GM04504 (cell line): Measurements from ENCODE around the gene TRAF3.
A peak's percentile ranks its signal among the peaks of the same experiment; 100 is the strongest.

Experiments used
- DNase-seq: peaks from one replicate; pipeline ENCODE4 v3.0.0-alpha.2; 2012; ENCODE audit warnings: low read depth

Gene TRAF3

GRCh38 chr14:102939820-102940561, 162.7 kb downstream of the TRAF3 start:
- no peak for DNase-seq

- no peak for DNase-seq
These were observed 163.6 kb downstream of the TRAF3 start for GRCh38 chr14:102940729-102941362.

- DNase-seq: no peak
These were observed 164.3 kb downstream of the TRAF3 start for GRCh38 chr14:102941419-102942011.

DNA sequence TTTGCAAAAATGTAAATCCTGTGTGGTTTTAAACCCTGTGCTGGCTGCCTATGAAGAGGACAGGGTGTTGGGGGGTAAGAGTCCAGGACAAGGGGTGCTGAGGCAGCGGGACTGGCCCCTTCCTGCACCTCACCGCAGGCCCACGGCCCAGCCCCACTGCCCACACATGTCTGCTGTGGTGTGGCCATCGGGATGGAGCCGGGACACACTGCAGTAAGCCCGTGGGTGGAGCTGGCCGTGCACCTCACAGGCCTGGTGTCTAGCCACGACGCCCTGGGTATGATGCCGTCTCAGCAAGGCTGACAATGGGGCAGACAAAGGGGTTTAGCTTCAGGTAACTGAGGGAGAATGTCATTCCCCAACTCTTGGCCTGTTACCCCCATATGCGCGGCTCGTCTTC, 164.8 kb downstream of the TRAF3 start:
- DNase-seq: no peak

DNA sequence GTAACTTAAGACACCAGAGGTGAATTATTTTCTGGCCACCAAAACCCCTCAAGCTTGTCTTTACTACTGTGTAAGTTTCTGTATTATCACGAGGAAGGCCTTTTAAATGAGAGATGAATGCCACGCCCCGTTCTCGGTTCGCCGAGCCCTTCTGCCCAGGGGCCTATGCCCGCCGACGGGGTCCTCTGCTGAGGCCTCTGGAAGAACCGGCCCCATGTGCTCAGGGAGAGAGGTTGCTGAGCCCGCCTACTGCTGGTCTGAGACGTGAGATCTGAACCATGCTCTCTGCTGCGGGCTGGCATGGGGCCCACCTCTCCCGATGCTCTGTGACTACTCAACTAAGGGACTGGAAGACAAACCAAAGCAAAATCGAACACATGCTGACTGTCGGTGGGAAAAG, 166.2 kb downstream of the TRAF3 start:
- no peak for DNase-seq

- DNase-seq: no peak
These were observed 166.7 kb downstream of the TRAF3 start for GRCh38 chr14:102943979-102944378.

- DNase-seq: no peak
These were observed 167.4 kb downstream of the TRAF3 start for GRCh38 chr14:102944448-102945330.

- DNase-seq: no peak
These were observed 168.3 kb downstream of the TRAF3 start for GRCh38 chr14:102945346-102946130.

GRCh38 chr14:102947321-102948103, 170.3 kb downstream of the TRAF3 start:
- DNase-seq: no peak

DNA sequence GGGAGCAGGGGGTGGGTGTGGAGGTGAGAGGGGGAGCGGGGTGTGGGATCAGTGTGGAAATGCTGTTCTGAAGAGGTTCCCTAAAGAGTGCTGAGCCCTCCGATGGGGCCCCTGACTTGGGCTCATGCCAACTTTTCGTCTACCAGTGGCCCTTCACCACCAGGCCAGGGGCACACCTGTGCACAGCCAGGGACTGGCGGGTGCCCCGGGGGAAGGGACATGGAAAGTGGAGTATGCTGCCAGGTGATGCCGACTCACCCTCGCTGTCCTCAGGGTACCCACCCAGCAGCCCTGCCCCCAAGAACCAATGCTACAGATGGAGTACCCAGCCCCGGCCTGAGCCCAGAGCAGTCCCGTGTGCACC, 171.4 kb downstream of the TRAF3 start:
- DNase-seq: no peak

DNA sequence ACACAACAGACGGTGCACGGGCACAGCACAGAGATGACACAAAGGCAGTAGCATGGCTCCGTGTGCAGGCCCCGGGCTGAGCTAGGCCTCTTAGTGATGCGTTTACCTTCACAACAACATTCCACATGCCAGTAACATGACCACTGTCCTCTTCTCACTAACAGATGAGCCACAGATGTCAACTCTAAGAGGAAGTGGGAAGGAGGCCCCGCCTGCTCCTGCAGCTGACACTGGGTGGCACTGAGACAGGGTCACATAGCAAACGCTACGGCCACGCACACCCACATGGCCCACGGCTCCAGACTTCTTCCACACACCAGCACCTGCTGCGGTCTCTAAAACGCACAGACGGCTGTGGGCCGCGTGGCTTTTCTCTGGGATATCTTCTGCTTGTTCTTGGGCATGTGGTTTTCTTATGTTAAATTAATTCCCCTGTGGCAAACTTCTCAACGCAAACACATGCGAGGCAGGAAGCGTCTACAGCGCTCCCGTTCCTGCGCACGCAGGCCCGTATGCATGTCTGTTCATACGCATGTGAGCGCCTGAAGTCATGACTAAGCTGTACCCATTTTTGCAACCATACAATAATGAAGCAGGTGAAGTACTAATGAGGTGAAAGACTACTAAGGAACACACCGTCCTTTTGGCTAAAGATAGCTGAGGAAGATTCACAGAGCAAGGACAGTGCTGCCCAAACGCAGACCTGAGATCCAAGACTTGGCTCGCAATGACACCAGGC, 172.0 kb downstream of the TRAF3 start:
- DNase-seq: peak; percentile 58

DNA sequence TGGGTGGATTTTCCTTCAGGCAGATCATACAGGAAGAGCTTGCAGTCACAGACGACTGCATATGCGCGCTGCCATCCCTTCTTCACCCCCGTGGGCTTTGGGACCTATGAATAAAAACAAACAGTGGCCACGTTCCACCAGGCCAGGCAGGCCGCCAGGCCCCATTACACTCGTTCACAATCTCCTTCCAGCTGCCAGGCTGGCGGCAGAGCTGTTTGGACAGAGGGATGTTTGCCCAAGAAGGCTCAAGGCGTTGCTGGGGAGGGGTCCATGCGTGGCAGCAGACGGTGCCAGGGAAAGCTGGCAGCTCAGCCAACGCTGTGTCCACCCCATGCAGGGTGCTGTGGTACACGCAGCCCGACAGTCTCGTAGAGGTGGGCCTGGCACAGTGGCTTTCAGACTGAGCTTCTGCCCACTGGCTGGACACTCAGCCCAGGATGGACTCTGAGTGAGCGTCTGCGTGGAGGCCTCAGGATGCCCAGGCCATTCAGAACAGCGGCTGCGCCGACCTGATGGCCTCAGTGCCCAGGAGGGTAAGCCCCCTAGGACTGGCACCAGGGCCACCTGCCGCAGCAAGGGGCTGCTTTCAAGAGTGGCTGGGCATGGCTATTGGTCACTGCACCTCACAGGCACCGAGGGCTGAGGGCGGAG, 172.7 kb downstream of the TRAF3 start:
- DNase-seq: peak; percentile 12

- DNase-seq: no peak
These were observed 173.8 kb downstream of the TRAF3 start for GRCh38 chr14:102951034-102951433.

DNA sequence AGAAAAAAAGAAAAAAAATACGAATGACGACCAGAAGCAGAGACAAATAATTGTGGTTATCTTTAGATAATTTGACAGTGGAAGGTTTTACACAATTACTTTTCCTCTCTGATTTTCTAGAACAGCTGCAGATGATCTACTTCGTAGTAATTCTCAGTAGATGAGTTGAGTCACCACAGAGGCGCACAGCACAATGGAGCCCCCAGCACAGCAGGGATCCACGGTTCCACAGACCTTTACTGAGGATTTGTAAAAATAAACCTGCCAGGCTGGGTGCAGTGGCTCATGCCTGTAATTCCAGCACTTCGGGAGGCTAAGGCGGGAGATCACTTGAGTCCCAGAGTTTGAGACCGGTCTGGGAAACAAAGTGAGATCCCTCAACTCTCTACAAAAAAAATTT, 174.6 kb downstream of the TRAF3 start:
- no peak for DNase-seq

- no peak for DNase-seq
These were observed 175.0 kb downstream of the TRAF3 start for GRCh38 chr14:102952276-102952675.

GRCh38 chr14:102953100-102953499, 175.9 kb downstream of the TRAF3 start:
- no peak for DNase-seq

- no peak for DNase-seq
These were observed 177.0 kb downstream of the TRAF3 start for GRCh38 chr14:102954081-102954789.

DNA sequence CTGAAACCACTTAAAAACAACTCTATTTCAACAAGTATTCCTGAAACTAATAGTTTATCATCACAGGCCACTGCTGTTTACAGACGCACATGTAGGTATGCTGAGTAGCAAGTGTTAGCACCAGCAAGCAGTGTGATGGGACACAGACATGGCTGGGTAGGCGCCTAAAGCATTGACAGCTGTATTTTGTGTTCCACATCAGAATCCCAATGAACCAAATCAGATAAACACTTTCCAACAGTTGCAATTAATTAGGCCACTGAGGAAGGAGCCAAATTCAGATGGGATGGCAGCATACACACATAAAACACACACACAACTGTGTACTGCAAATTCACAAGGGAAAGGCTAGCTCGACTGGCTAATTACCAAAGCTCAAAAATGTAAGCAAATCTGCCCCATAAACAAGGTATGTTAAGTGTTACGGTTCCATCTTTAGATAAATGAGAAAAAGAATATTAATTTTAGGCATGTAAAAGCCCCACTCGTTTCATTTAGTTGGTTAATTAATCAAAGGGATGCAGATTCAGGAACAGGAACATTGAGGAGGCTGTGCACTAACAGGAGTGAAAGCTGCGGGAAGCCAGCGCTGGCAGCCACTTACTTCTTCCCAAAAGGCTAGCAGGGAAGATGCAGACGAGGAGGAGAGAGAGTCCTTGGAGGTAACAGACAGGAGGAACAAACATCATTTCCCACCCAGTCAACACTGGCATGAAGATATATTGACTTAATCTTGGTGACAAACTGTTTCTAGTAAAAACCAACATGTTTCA, 178.6 kb downstream of the TRAF3 start:
- no peak for DNase-seq
